ENCODE data around the gene TNK2.

TNK2 gene

DNA sequence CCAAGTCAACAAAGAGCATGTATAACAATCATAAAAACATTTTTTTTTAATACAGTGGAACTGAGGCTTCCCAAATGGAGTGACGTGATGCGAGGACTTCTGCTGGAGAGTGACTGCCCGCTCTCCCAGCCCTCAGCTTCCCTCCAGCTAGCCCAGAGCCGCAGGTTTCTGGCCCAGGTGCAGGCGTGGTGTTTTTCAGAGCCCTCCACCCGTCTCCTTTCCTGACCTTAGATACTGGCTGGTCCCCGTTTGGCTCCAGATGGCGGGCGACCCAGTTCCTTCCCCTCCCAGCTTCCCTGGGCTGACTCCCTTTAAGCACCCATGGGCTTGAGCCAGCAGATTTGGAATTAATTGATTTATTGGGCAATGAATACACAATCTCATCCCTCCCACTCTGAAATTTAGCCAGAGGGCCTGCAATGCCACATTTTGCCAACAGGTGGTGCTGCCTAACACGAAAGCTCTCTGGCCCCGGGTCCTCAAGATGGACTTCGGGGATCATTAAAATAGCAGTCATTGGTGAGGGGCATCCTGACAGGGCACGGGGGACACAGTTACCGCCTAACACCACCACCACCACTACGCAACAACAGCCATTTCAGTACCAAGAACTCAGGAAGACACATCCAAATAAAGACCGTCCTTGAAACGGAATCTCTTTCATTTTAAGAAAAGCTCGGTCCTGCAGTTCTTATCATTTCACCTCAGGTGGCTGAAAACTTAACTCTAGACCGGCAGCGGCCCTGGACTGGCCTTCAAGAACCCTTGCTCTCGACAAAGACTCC lies 49.1 kb downstream of the TNK2 start:
- peak overlapping the region; percentile 38 for H3K4me2 ChIP-seq (ENCODE audit: low read length)
- no peak overlapping the region for H3K9ac ChIP-seq (ENCODE audit: low read depth, low read length)

DNA sequence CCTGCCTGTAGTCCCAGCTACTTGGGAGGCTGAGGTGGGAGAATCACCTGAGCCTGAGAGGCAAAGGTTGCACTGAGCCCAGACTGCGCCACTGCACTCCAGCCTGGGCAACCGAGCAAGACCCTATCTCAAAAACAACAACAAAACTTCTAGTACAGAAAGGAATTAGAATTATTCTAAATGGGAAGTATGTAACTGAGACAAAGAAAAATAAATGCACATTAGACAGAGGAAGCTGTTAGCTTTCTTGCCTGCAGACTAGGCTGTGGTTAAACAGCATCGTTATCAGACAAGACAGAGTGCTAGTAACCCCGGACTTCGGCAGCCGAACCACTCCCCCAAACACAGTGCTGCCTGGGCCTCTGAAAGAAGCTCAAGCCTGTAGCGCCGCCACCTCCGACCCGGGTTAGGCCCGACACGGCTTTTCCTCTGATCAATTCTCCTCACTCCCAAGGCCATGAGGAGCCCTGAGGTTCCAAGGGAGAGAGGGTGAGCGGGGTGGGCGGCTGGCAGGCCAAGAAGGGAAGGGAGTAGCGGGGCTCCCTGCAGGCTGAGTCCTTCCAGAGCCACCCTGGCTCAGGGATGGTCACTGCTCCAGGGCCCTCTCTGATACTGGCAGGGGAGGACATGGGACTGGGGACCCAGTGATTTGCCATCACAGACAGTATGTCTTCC lies 51.8 kb downstream of the TNK2 start:
- H3K9ac ChIP-seq (ENCODE audit: low read depth, low read length) = no peak overlapping the region
- H3K9me3 ChIP-seq (replicated peaks; ENCODE audit: low read length) = no peaks in the 10 kb centered on the region
- H3K4me1 ChIP-seq (ENCODE audit: control insufficient read depth, insufficient read depth, low read length) = peaks cover 2% of the 10 kb centered on the region
- no peak overlapping the region for H3K4me2 ChIP-seq (ENCODE audit: low read length)
- no peaks in the 10 kb centered on the region for H3K36me3 ChIP-seq (ENCODE audit: insufficient read depth, low read length)
- H3K27me3 ChIP-seq (ENCODE audit: control insufficient read depth, insufficient read depth, low read length) = no peaks in the 10 kb centered on the region
- H3K4me3 ChIP-seq (ENCODE audit: low read length) = no peak overlapping the region

More for the DNA sequence above, 49.1 kb downstream of the TNK2 start:
- Histone ChIP-seq H3K9me3 (replicated peaks; ENCODE audit: low read length) (no peaks in the 10 kb centered on the region), H3K27me3 (ENCODE audit: control insufficient read depth, insufficient read depth, low read length) (no peaks in the 10 kb centered on the region), H3K36me3 (ENCODE audit: insufficient read depth, low read length) (peaks cover 3% of the 10 kb centered on the region), H3K4me1 (ENCODE audit: control insufficient read depth, insufficient read depth, low read length) (peaks cover 10% of the 10 kb centered on the region), H3K4me3 (ENCODE audit: low read length) (no peak overlapping the region)

- Histone ChIP-seq H3K4me1 (ENCODE audit: control insufficient read depth, insufficient read depth, low read length) (peaks cover 2% of the 10 kb centered on the region), H3K9me3 (replicated peaks; ENCODE audit: low read length) (no peaks in the 10 kb centered on the region), H3K9ac (ENCODE audit: low read depth, low read length) (no peak overlapping the region), H3K4me2 (ENCODE audit: low read length) (no peak overlapping the region), H3K27me3 (ENCODE audit: control insufficient read depth, insufficient read depth, low read length) (no peaks in the 10 kb centered on the region), H3K36me3 (ENCODE audit: insufficient read depth, low read length) (no peaks in the 10 kb centered on the region), H3K4me3 (ENCODE audit: low read length) (no peak overlapping the region)
Measured at GRCh38 chr3:195855471-195856409, 52.6 kb downstream of the TNK2 start.

DNA sequence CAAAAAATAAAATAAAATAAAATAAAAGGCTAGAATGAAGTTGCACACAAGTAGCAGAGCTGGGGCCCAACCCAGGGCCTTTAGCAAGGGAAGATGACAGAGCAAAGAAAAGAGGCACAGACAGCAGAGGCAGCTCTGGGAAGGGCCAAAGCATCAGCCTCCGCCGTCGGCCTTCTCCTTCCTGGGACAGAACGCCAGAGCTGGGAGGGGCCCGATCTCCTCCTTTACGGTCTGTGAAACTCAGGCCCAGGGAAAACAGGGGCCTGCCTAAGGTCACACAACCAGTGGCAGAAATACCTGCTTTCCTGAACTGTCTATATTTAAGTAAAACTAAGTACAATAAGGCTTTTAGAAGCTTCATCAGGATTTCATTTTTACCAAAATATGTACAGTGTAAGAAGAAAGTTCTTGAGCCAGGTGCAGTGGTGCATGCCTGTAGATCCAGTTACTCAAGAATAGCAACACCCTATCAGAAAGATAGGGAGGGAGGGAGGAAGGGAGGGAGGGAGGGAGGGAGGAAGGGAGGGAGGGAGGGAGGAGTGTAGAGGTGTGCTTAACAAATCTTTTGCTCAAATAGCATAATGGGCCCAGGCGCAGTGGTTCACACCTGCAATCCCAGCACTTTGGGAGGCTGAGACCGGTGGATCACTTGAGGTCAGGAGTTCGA lies 53.6 kb downstream of the TNK2 start:
- H3K36me3 ChIP-seq (ENCODE audit: insufficient read depth, low read length) = no peaks in the 10 kb centered on the region
- H3K4me2 ChIP-seq (ENCODE audit: low read length) = no peak overlapping the region
- no peaks in the 10 kb centered on the region for H3K9me3 ChIP-seq (replicated peaks; ENCODE audit: low read length)
- no peak overlapping the region for H3K9ac ChIP-seq (ENCODE audit: low read depth, low read length)
- peaks cover 2% of the 10 kb centered on the region for H3K4me1 ChIP-seq (ENCODE audit: control insufficient read depth, insufficient read depth, low read length)
- no peaks in the 10 kb centered on the region for H3K27me3 ChIP-seq (ENCODE audit: control insufficient read depth, insufficient read depth, low read length)
- H3K4me3 ChIP-seq (ENCODE audit: low read length) = no peak overlapping the region

DNA sequence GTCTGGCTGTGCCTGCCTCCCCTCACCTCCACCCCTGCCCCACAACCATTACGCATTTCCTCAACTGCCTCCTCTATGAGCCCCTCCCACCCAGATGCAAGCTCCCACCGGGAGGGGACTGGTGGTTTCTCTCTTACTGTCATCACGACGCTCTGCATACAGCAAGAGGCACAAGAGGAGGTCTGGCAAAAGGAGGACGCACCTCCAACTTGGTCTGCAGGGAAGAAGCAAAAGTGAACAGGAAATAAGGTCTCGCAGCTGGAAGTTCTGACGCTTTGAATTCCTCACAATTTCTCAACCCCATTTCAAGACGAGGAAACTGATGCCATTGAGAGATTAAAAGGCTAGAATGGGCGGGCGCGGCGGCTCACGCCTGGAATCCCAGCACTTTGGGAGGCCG lies 54.4 kb downstream of the TNK2 start:
- Histone ChIP-seq H3K9ac (ENCODE audit: low read depth, low read length) (no peak overlapping the region), H3K36me3 (ENCODE audit: insufficient read depth, low read length) (no peaks in the 10 kb centered on the region), H3K27me3 (ENCODE audit: control insufficient read depth, insufficient read depth, low read length) (no peaks in the 10 kb centered on the region), H3K4me3 (ENCODE audit: low read length) (no peak overlapping the region), H3K4me2 (ENCODE audit: low read length) (no peak overlapping the region), H3K9me3 (replicated peaks; ENCODE audit: low read length) (no peaks in the 10 kb centered on the region), H3K4me1 (ENCODE audit: control insufficient read depth, insufficient read depth, low read length) (no peaks in the 10 kb centered on the region)

GRCh38 chr3:195853036-195853435 lies 55.3 kb downstream of the TNK2 start:
- Histone ChIP-seq H3K9ac (ENCODE audit: low read depth, low read length) (no peak overlapping the region), H3K9me3 (replicated peaks; ENCODE audit: low read length) (no peaks in the 10 kb centered on the region), H3K4me2 (ENCODE audit: low read length) (no peak overlapping the region), H3K4me3 (ENCODE audit: low read length) (no peak overlapping the region), H3K36me3 (ENCODE audit: insufficient read depth, low read length) (no peaks in the 10 kb centered on the region), H3K4me1 (ENCODE audit: control insufficient read depth, insufficient read depth, low read length) (no peaks in the 10 kb centered on the region), H3K27me3 (ENCODE audit: control insufficient read depth, insufficient read depth, low read length) (no peaks in the 10 kb centered on the region)

DNA sequence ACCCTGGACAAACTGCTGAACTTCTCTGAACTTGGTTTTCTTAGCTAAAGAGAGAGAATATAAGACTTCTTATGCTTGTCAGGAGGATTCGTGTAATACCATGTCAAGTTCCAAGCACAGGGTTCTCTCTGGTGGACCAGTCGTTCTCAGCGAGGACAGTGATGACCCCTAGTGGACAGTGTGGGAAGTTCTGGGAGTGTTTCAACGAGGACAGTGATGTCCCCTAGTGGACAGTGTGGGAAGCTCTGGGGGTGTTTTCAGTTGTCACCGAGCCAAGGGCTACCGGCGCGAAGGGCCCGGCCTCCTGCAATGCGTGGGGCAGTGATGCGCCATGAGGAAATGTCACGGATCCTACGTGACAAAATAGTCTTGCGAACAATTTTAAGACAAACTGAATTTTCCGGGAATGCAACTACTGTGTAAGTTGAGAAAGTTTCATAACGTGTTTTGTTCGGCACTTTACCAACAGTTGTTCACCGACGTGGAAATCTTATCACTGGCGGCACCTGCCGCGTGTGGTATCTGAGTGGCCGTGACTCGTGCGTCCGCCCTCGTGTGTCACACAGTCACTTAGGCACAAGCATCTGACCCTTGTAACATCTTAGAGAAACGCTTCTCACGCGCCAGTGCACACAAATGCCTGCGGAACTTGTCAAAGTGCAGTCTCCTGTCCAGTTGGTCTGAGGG lies 57.4 kb downstream of the TNK2 start:
- Histone ChIP-seq H3K4me2 (ENCODE audit: low read length) (peak overlapping the region; percentile 75), H3K27me3 (ENCODE audit: control insufficient read depth, insufficient read depth, low read length) (peaks cover 6% of the 10 kb centered on the region), H3K9me3 (replicated peaks; ENCODE audit: low read length) (no peaks in the 10 kb centered on the region), H3K4me1 (ENCODE audit: control insufficient read depth, insufficient read depth, low read length) (peaks cover 7% of the 10 kb centered on the region), H3K4me3 (ENCODE audit: low read length) (peak overlapping the region; percentile 46), H3K36me3 (ENCODE audit: insufficient read depth, low read length) (no peaks in the 10 kb centered on the region), H3K9ac (ENCODE audit: low read depth, low read length) (no peak overlapping the region)

- no peak overlapping the region for H3K9ac ChIP-seq (ENCODE audit: low read depth, low read length)
- H3K4me2 ChIP-seq (ENCODE audit: low read length) = no peak overlapping the region
- peaks cover 7% of the 10 kb centered on the region for H3K4me1 ChIP-seq (ENCODE audit: control insufficient read depth, insufficient read depth, low read length)
- H3K4me3 ChIP-seq (ENCODE audit: low read length) = no peak overlapping the region
- peaks cover 17% of the 10 kb centered on the region for H3K27me3 ChIP-seq (ENCODE audit: control insufficient read depth, insufficient read depth, low read length)
- no peaks in the 10 kb centered on the region for H3K9me3 ChIP-seq (replicated peaks; ENCODE audit: low read length)
- no peaks in the 10 kb centered on the region for H3K36me3 ChIP-seq (ENCODE audit: insufficient read depth, low read length)
Measured at GRCh38 chr3:195849322-195850074, 58.9 kb downstream of the TNK2 start.

GRCh38 chr3:195847055-195847950 lies 61.0 kb downstream of the TNK2 start:
- H3K4me2 ChIP-seq (ENCODE audit: low read length) = no peak overlapping the region
- no peak overlapping the region for H3K9ac ChIP-seq (ENCODE audit: low read depth, low read length)
- peaks cover 7% of the 10 kb centered on the region for H3K4me1 ChIP-seq (ENCODE audit: control insufficient read depth, insufficient read depth, low read length)
- H3K9me3 ChIP-seq (replicated peaks; ENCODE audit: low read length) = no peaks in the 10 kb centered on the region
- no peaks in the 10 kb centered on the region for H3K36me3 ChIP-seq (ENCODE audit: insufficient read depth, low read length)
- H3K4me3 ChIP-seq (ENCODE audit: low read length) = no peak overlapping the region
- H3K27me3 ChIP-seq (ENCODE audit: control insufficient read depth, insufficient read depth, low read length) = peaks cover 25% of the 10 kb centered on the region
